ENCODE measurements around the gene HOOK1.

The HOOK1 gene

GRCh38 chr1:59803458-59804038 is 11.2 kb upstream of the HOOK1 start:
- Histone ChIP-seq H3K9me3 (ENCODE audit: control insufficient read depth, low read length) (no peaks in the 10 kb centered on the region), H3K4ac (ENCODE audit: low read depth in 1 of 2, low read length in 2 of 2) (no peak overlapping the region), H3K18ac (ENCODE audit: low read depth in 1 of 2, low read length in 2 of 2) (no peak overlapping the region), H4K91ac (ENCODE audit: low read length) (no peak overlapping the region), H3K14ac (ENCODE audit: low read length in 2 of 2) (no peak overlapping the region), H2BK12ac (ENCODE audit: low read length in 2 of 2) (no peak overlapping the region), H3K4me3 (ENCODE audit: insufficient read depth in 1 of 2, low read depth in 1 of 2, low read length in 2 of 2) (no peak overlapping the region), H3K79me1 (replicated peaks; ENCODE audit: low read length, poor library complexity, severe bottlenecking) (no peaks in the 10 kb centered on the region), H2BK5ac (ENCODE audit: low read depth, low read length, poor library complexity, severe bottlenecking) (no peak overlapping the region), H2AFZ (ENCODE audit: low read depth, low read length) (no peak overlapping the region), H3K9ac (ENCODE audit: low read length) (no peak overlapping the region), H2BK15ac (ENCODE audit: low read depth, poor library complexity, severe bottlenecking) (no peak overlapping the region), H3K23ac (ENCODE audit: low read length in 2 of 2) (no peak overlapping the region), H3K4me2 (ENCODE audit: low read length, poor library complexity, severe bottlenecking) (no peak overlapping the region), H4K8ac (ENCODE audit: low read length) (no peak overlapping the region), H2AK5ac (ENCODE audit: low read length, severe bottlenecking) (no peak overlapping the region), H2BK120ac (ENCODE audit: low read depth, low read length) (no peak overlapping the region), H3K36me3 (ENCODE audit: control insufficient read depth in 1 of 2, insufficient read depth in 2 of 2, low read depth in 1 of 2, low read length in 2 of 2) (no peaks in the 10 kb centered on the region), H3K27ac (ENCODE audit: low read length, poor library complexity, severe bottlenecking) (peak overlapping the region; percentile 71), H3K4me1 (ENCODE audit: control insufficient read depth, insufficient read depth, low read depth, low read length) (peaks cover 6% of the 10 kb centered on the region), H3K27me3 (ENCODE audit: control insufficient read depth in 1 of 2, insufficient read depth in 1 of 2, low read length in 2 of 2) (no peaks in the 10 kb centered on the region)
- no peak for DNase-seq
- WGBS = 96% methylated on average over 1 of the region's 1 CpG

GRCh38 chr1:59804301-59804700 is 10.4 kb upstream of the HOOK1 start:
- Histone ChIP-seq H3K4me1 (ENCODE audit: control insufficient read depth, insufficient read depth, low read depth, low read length) (peaks cover 6% of the 10 kb centered on the region), H3K9ac (ENCODE audit: low read length) (no peak overlapping the region), H2AK5ac (ENCODE audit: low read length, severe bottlenecking) (no peak overlapping the region), H3K79me1 (replicated peaks; ENCODE audit: low read length, poor library complexity, severe bottlenecking) (no peaks in the 10 kb centered on the region), H3K23ac (ENCODE audit: low read length in 2 of 2) (no peak overlapping the region), H3K4me3 (ENCODE audit: insufficient read depth in 1 of 2, low read depth in 1 of 2, low read length in 2 of 2) (no peak overlapping the region), H3K36me3 (ENCODE audit: control insufficient read depth in 1 of 2, insufficient read depth in 2 of 2, low read depth in 1 of 2, low read length in 2 of 2) (no peaks in the 10 kb centered on the region), H2BK15ac (ENCODE audit: low read depth, poor library complexity, severe bottlenecking) (no peak overlapping the region), H4K8ac (ENCODE audit: low read length) (no peak overlapping the region), H3K18ac (ENCODE audit: low read depth in 1 of 2, low read length in 2 of 2) (no peak overlapping the region), H3K27ac (ENCODE audit: low read length, poor library complexity, severe bottlenecking) (no peak overlapping the region), H3K4me2 (ENCODE audit: low read length, poor library complexity, severe bottlenecking) (no peak overlapping the region), H4K91ac (ENCODE audit: low read length) (no peak overlapping the region), H2BK5ac (ENCODE audit: low read depth, low read length, poor library complexity, severe bottlenecking) (no peak overlapping the region), H3K27me3 (ENCODE audit: control insufficient read depth in 1 of 2, insufficient read depth in 1 of 2, low read length in 2 of 2) (no peaks in the 10 kb centered on the region), H2BK120ac (ENCODE audit: low read depth, low read length) (no peak overlapping the region), H3K9me3 (ENCODE audit: control insufficient read depth, low read length) (no peaks in the 10 kb centered on the region), H3K4ac (ENCODE audit: low read depth in 1 of 2, low read length in 2 of 2) (no peak overlapping the region), H2BK12ac (ENCODE audit: low read length in 2 of 2) (no peak overlapping the region), H3K14ac (ENCODE audit: low read length in 2 of 2) (no peak overlapping the region), H2AFZ (ENCODE audit: low read depth, low read length) (no peak overlapping the region)
- DNase-seq = no peak

- H3K4me2 ChIP-seq (ENCODE audit: low read length, poor library complexity, severe bottlenecking) = no peak overlapping the region
- no peaks in the 10 kb centered on the region for H3K9me3 ChIP-seq (ENCODE audit: control insufficient read depth, low read length)
- no peaks in the 10 kb centered on the region for H3K27me3 ChIP-seq (ENCODE audit: control insufficient read depth in 1 of 2, insufficient read depth in 1 of 2, low read length in 2 of 2)
- H3K4me3 ChIP-seq (ENCODE audit: insufficient read depth in 1 of 2, low read depth in 1 of 2, low read length in 2 of 2) = no peak overlapping the region
- no peak overlapping the region for H3K4ac ChIP-seq (ENCODE audit: low read depth in 1 of 2, low read length in 2 of 2)
- H3K79me1 ChIP-seq (replicated peaks; ENCODE audit: low read length, poor library complexity, severe bottlenecking) = no peaks in the 10 kb centered on the region
- no peak overlapping the region for H3K23ac ChIP-seq (ENCODE audit: low read length in 2 of 2)
- peak overlapping the region; percentile 60 for H3K27ac ChIP-seq (ENCODE audit: low read length, poor library complexity, severe bottlenecking)
- no peak overlapping the region for H2BK15ac ChIP-seq (ENCODE audit: low read depth, poor library complexity, severe bottlenecking)
- no peak overlapping the region for H4K91ac ChIP-seq (ENCODE audit: low read length)
- no peak overlapping the region for H2BK120ac ChIP-seq (ENCODE audit: low read depth, low read length)
- no peak overlapping the region for H2BK5ac ChIP-seq (ENCODE audit: low read depth, low read length, poor library complexity, severe bottlenecking)
- no peak for DNase-seq
- no peak overlapping the region for H3K9ac ChIP-seq (ENCODE audit: low read length)
- no peak overlapping the region for H3K18ac ChIP-seq (ENCODE audit: low read depth in 1 of 2, low read length in 2 of 2)
- H4K8ac ChIP-seq (ENCODE audit: low read length) = no peak overlapping the region
- no peak overlapping the region for H2AK5ac ChIP-seq (ENCODE audit: low read length, severe bottlenecking)
- H2BK12ac ChIP-seq (ENCODE audit: low read length in 2 of 2) = no peak overlapping the region
- peaks cover 6% of the 10 kb centered on the region for H3K4me1 ChIP-seq (ENCODE audit: control insufficient read depth, insufficient read depth, low read depth, low read length)
- no peak overlapping the region for H2AFZ ChIP-seq (ENCODE audit: low read depth, low read length)
- H3K14ac ChIP-seq (ENCODE audit: low read length in 2 of 2) = no peak overlapping the region
- no peaks in the 10 kb centered on the region for H3K36me3 ChIP-seq (ENCODE audit: control insufficient read depth in 1 of 2, insufficient read depth in 2 of 2, low read depth in 1 of 2, low read length in 2 of 2)
Measured at GRCh38 chr1:59805554-59805953, 9.2 kb upstream of the HOOK1 start.

GRCh38 chr1:59814180-59814900 is 409 bp upstream of the HOOK1 start:
- no peak overlapping the region for H3K9ac ChIP-seq (ENCODE audit: low read length)
- H3K14ac ChIP-seq (ENCODE audit: low read length in 2 of 2) = no peak overlapping the region
- H3K4me2 ChIP-seq (ENCODE audit: low read length, poor library complexity, severe bottlenecking) = peak overlapping the region; percentile 84
- peaks cover 14% of the 10 kb centered on the region for H3K4me1 ChIP-seq (ENCODE audit: control insufficient read depth, insufficient read depth, low read depth, low read length)
- no peak overlapping the region for H3K4ac ChIP-seq (ENCODE audit: low read depth in 1 of 2, low read length in 2 of 2)
- no peak overlapping the region for H2BK120ac ChIP-seq (ENCODE audit: low read depth, low read length)
- H3K23ac ChIP-seq (ENCODE audit: low read length in 2 of 2) = no peak overlapping the region
- no peaks in the 10 kb centered on the region for H3K9me3 ChIP-seq (ENCODE audit: control insufficient read depth, low read length)
- 25% methylated on average over 22 of the region's 50 CpGs for WGBS
- H2AFZ ChIP-seq (ENCODE audit: low read depth, low read length) = peak overlapping the region; percentile 61
- peak overlapping the region; percentile 34 to 91 for H3K4me3 ChIP-seq (ENCODE audit: insufficient read depth in 1 of 2, low read depth in 1 of 2, low read length in 2 of 2)
- no peak overlapping the region for H2BK5ac ChIP-seq (ENCODE audit: low read depth, low read length, poor library complexity, severe bottlenecking)
- no peak overlapping the region for H3K27ac ChIP-seq (ENCODE audit: low read length, poor library complexity, severe bottlenecking)
- no peak overlapping the region for H2BK12ac ChIP-seq (ENCODE audit: low read length in 2 of 2)
- H3K18ac ChIP-seq (ENCODE audit: low read depth in 1 of 2, low read length in 2 of 2) = no peak overlapping the region
- no peaks in the 10 kb centered on the region for H3K36me3 ChIP-seq (ENCODE audit: control insufficient read depth in 1 of 2, insufficient read depth in 2 of 2, low read depth in 1 of 2, low read length in 2 of 2)
- no peak overlapping the region for H4K8ac ChIP-seq (ENCODE audit: low read length)
- H2BK15ac ChIP-seq (ENCODE audit: low read depth, poor library complexity, severe bottlenecking) = no peak overlapping the region
- H3K27me3 ChIP-seq (ENCODE audit: control insufficient read depth in 1 of 2, insufficient read depth in 1 of 2, low read length in 2 of 2) = peaks cover 0 to 47% of the 10 kb centered on the region in 2 experiments
- H4K91ac ChIP-seq (ENCODE audit: low read length) = no peak overlapping the region
- no peak for DNase-seq
- H2AK5ac ChIP-seq (ENCODE audit: low read length, severe bottlenecking) = no peak overlapping the region
- H3K79me1 ChIP-seq (replicated peaks; ENCODE audit: low read length, poor library complexity, severe bottlenecking) = peaks cover 7% of the 10 kb centered on the region
